ENCODE results near the gene ARSG. TPM values are rescaled to one million over a fixed set of nuclear protein-coding genes. Genes with fewer than 3 reads are reported as not detected.

Gene ARSG
- polyA plus RNA-seq, 4 donors: 0.81 to 1.6 (median 1.3) TPM; not detected in 1

DNA sequence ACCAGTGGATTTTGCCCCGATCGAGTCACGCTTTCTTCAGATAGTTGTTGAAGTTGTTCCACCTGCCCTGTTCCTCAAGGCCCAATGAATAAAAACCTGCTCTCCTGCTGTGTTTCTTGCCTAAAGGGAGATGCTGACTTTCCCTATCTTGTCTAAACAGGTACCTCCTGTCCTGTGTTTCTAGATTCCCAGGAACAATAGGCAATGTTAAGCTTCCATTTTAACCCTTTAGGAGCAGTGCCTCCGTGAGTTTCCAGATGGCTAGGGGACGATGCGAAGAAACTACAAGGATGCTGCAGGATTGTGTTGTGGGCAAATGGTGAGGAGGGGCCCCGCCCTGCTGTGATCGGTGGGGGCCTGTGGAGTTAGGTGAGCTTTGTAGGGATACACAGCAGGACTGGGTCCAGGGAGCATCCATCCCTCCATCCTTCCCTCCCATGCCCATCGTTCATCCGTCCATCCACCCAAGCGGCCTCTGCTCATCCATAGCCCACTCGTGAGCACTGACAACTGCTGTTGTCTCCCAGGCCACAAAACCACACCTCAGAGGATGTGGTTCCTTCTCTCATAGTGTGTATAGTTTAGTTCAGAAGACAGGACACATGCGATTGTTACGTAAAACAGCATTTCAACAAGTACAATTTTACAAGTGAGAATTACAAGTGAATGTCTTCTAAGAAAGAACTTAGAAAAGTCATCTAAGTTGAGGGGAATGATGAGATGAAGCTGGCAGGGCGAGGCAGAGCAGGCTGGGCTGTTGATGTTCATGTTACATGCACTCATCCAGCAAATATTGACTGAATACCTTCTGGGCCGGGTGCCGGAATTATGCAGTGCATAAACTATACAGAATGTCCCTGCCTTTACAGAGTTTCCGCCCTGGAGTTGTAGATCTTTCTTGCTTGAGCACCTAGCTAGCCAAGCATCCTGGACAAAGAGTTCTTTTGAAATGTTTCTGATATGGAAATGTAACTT, 5.2 kb downstream of the ARSG start:
- H3K9me3 ChIP-seq (ENCODE audit: control insufficient read depth in 2 of 2, insufficient read depth in 1 of 2, low read depth in 1 of 2, low read length in 1 of 2): no peaks in the 10 kb centered on the region
- DNase-seq (peak; percentile 8 to 72), FAIRE-seq (no peak)
- peaks cover 0 to 4% (median 0%) of the 10 kb centered on the region in 3 donors for H3K4me1 ChIP-seq (ENCODE audit: control insufficient read depth in 3 of 3, insufficient read depth in 2 of 3, low read depth in 1 of 3, low read length in 2 of 3)
- peaks cover 0 to 30% (median 3%) of the 10 kb centered on the region in 3 donors for H3K27me3 ChIP-seq (ENCODE audit: control insufficient read depth in 3 of 3, insufficient read depth in 3 of 3, low read length in 3 of 3)
- no peak overlapping the region for H3K4me3 ChIP-seq (ENCODE audit: low read depth in 1 of 3, low read length in 3 of 3)
- H3K36me3 ChIP-seq (ENCODE audit: control insufficient read depth in 3 of 3, insufficient read depth in 2 of 3, low read depth in 1 of 3, low read length in 3 of 3): no peaks in the 10 kb centered on the region
- peak overlapping the region in 2 of 3 donors; percentile 47 to 89 for H3K27ac ChIP-seq (ENCODE audit: low read depth in 1 of 3, low read length in 2 of 3)
- 57 to 74% (median 68%) methylated on average over 18 of the region's 18 CpGs for WGBS, 3 donors

DNA sequence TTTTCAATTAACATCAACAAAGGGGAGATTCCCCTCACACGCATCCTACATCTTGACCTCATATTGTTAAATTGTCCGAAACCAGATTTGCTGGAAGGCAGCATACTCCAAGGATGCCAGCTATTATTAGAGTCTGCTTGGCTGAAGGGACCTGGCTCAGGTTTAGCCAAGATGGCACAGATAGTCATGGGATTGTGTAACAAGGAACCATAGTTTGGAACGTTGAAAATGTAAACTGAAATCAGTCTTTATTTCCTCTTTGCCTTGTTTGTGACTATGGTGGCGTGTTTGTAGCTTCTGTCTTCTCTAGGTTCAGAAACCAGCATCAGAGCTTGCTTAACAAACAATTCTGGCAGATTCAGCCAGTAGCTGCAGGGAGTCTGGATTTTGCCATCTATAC, 5.9 kb downstream of the ARSG start:
- H3K4me3 ChIP-seq (ENCODE audit: low read depth in 1 of 3, low read length in 3 of 3): no peak overlapping the region
- H3K27me3 ChIP-seq (ENCODE audit: control insufficient read depth in 3 of 3, insufficient read depth in 3 of 3, low read length in 3 of 3): peaks cover 0 to 26% (median 0%) of the 10 kb centered on the region in 3 donors
- DNase-seq (no peak), FAIRE-seq (no peak)
- 68 to 72% (median 70%) methylated on average over 4 of the region's 4 CpGs for WGBS, 3 donors
- H3K27ac ChIP-seq (ENCODE audit: low read depth in 1 of 3, low read length in 2 of 3): peak overlapping the region in 1 of 3 donors; percentile 89
- no peaks in the 10 kb centered on the region for H3K36me3 ChIP-seq (ENCODE audit: control insufficient read depth in 3 of 3, insufficient read depth in 2 of 3, low read depth in 1 of 3, low read length in 3 of 3)
- H3K9me3 ChIP-seq (ENCODE audit: control insufficient read depth in 2 of 2, insufficient read depth in 1 of 2, low read depth in 1 of 2, low read length in 1 of 2): no peaks in the 10 kb centered on the region
- H3K4me1 ChIP-seq (ENCODE audit: control insufficient read depth in 3 of 3, insufficient read depth in 2 of 3, low read depth in 1 of 3, low read length in 2 of 3): peaks cover 0 to 2% (median 0%) of the 10 kb centered on the region in 3 donors

DNA sequence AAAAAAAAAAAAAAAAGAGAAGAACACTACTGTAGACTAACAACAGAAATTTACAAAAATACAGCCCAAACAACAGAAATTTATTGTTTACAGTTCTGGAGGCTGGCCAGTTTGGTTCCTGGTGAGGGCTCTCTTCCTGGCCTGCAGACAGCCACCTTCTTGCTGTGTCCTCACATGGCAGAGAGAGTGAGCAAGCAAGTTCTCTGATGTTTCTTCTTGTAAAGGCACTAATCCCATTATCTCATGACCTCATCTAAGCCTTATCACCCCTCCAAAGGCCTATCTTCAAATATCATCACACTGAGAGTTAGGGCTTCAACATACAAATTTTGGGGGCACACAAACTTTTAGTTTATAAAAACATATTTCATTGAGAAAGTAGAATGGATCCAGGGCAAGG, 7.3 kb downstream of the ARSG start:
- FAIRE-seq: no peak
- Histone ChIP-seq H3K27me3 (ENCODE audit: control insufficient read depth in 3 of 3, insufficient read depth in 3 of 3, low read length in 3 of 3) (peaks cover 0 to 17% (median 0%) of the 10 kb centered on the region in 3 donors), H3K4me1 (ENCODE audit: control insufficient read depth in 3 of 3, insufficient read depth in 2 of 3, low read depth in 1 of 3, low read length in 2 of 3) (no peaks in the 10 kb centered on the region), H3K27ac (ENCODE audit: low read depth in 1 of 3, low read length in 2 of 3) (no peak overlapping the region), H3K36me3 (ENCODE audit: control insufficient read depth in 3 of 3, insufficient read depth in 2 of 3, low read depth in 1 of 3, low read length in 3 of 3) (no peaks in the 10 kb centered on the region), H3K9me3 (ENCODE audit: control insufficient read depth in 2 of 2, insufficient read depth in 1 of 2, low read depth in 1 of 2, low read length in 1 of 2) (no peaks in the 10 kb centered on the region), H3K4me3 (ENCODE audit: low read depth in 1 of 3, low read length in 3 of 3) (no peak overlapping the region)
- no peak for DNase-seq

DNA sequence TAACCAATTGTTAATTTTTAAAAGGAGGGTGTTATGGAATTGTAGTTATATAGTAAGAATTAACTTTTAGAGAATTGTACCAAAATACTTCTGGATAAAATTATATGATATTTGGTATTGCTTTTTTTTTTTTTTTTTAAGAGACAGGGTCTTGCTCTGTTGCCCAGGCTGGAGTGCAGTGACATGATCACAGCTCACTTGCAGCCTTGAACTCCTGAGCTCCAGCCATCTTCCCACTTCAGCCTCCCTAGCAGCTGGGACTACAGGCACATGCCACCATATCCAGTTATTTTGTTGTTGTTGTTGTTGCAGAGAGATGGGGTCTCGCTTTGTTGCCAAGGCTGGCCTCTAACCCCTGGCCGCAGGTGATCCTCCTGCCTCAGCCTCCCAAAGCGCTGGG, 8.5 kb downstream of the ARSG start:
- DNase-seq (no peak), FAIRE-seq (no peak)
- Histone ChIP-seq H3K27ac (ENCODE audit: low read depth in 1 of 3, low read length in 2 of 3) (no peak overlapping the region), H3K9me3 (ENCODE audit: control insufficient read depth in 2 of 2, insufficient read depth in 1 of 2, low read depth in 1 of 2, low read length in 1 of 2) (no peaks in the 10 kb centered on the region), H3K36me3 (ENCODE audit: control insufficient read depth in 3 of 3, insufficient read depth in 2 of 3, low read depth in 1 of 3, low read length in 3 of 3) (no peaks in the 10 kb centered on the region), H3K4me1 (ENCODE audit: control insufficient read depth in 3 of 3, insufficient read depth in 2 of 3, low read depth in 1 of 3, low read length in 2 of 3) (no peaks in the 10 kb centered on the region), H3K4me3 (ENCODE audit: low read depth in 1 of 3, low read length in 3 of 3) (no peak overlapping the region), H3K27me3 (ENCODE audit: control insufficient read depth in 3 of 3, insufficient read depth in 3 of 3, low read length in 3 of 3) (peaks cover 0 to 8% (median 0%) of the 10 kb centered on the region in 3 donors)
- WGBS, 3 donors: 97 to 99% (median 98%) methylated on average over 3 of the region's 3 CpGs

DNA sequence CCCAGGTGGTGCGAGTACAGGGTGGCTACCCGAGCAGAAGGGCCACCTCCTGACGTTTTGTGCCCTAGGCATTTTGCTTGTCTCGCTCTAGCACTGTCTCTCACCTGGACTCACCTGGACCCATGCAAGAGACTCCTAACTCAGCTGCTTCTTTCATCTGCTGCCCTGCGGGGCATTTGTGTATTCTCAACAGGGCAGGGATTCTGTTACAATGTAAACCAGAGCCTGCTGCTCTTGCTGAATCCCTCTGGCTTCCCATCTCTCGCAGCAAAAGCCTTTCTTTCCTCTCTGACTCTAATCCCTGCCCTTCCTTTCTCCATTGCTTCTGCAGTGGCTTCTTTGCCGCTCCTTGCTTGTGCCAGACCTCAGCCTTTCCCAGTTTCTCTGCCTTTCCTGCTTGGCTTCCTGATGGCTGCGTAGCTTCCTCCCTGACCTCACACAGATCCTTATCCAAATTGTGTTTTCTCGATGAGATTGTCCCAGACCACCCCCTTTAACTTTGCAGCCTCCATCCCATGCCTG, 10.2 kb downstream of the ARSG start:
- 42 to 65% (median 53%) methylated on average over 9 of the region's 9 CpGs for WGBS, 3 donors
- Histone ChIP-seq H3K9me3 (ENCODE audit: control insufficient read depth in 2 of 2, insufficient read depth in 1 of 2, low read depth in 1 of 2, low read length in 1 of 2) (no peaks in the 10 kb centered on the region), H3K4me3 (ENCODE audit: low read depth in 1 of 3, low read length in 3 of 3) (no peak overlapping the region), H3K36me3 (ENCODE audit: control insufficient read depth in 3 of 3, insufficient read depth in 2 of 3, low read depth in 1 of 3, low read length in 3 of 3) (no peaks in the 10 kb centered on the region), H3K4me1 (ENCODE audit: control insufficient read depth in 3 of 3, insufficient read depth in 2 of 3, low read depth in 1 of 3, low read length in 2 of 3) (no peaks in the 10 kb centered on the region), H3K27me3 (ENCODE audit: control insufficient read depth in 3 of 3, insufficient read depth in 3 of 3, low read length in 3 of 3) (peaks cover 0 to 3% (median 0%) of the 10 kb centered on the region in 3 donors), H3K27ac (ENCODE audit: low read depth in 1 of 3, low read length in 2 of 3) (no peak overlapping the region)
- FAIRE-seq (no peak), DNase-seq (no peak)

DNA sequence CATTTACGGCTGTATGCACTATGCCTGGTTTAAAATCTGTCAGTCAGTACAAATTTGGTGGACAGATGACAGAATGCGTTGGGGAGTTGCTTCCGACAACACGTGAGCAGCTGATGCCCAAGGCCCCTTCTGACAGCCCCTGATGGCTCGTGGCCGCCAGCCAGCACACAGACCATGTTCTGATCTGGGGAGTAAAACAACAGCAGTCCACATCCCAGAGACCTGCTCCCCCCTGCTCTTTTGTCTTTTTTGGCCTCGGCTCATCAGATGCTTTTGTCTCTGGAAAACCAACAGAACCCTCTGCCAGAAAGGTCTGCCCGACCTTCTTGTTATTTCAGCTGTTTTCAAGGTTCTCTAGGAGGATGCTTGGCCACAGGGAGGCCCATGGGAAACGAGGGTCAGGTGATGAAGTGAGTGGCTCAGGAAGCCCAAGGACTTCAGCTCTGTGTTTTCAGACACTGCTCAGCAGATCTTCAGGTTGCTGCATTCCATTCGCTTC, 10.8 kb downstream of the ARSG start:
- H3K4me1 ChIP-seq (ENCODE audit: control insufficient read depth in 3 of 3, insufficient read depth in 2 of 3, low read depth in 1 of 3, low read length in 2 of 3): no peaks in the 10 kb centered on the region
- no peaks in the 10 kb centered on the region for H3K36me3 ChIP-seq (ENCODE audit: control insufficient read depth in 3 of 3, insufficient read depth in 2 of 3, low read depth in 1 of 3, low read length in 3 of 3)
- no peaks in the 10 kb centered on the region for H3K9me3 ChIP-seq (ENCODE audit: control insufficient read depth in 2 of 2, insufficient read depth in 1 of 2, low read depth in 1 of 2, low read length in 1 of 2)
- peaks cover 0 to 2% (median 0%) of the 10 kb centered on the region in 3 donors for H3K27me3 ChIP-seq (ENCODE audit: control insufficient read depth in 3 of 3, insufficient read depth in 3 of 3, low read length in 3 of 3)
- H3K27ac ChIP-seq (ENCODE audit: low read depth in 1 of 3, low read length in 2 of 3): no peak overlapping the region
- no peak overlapping the region for H3K4me3 ChIP-seq (ENCODE audit: low read depth in 1 of 3, low read length in 3 of 3)
- FAIRE-seq (no peak), DNase-seq (no peak)
- 70 to 77% (median 72%) methylated on average over 10 of the region's 10 CpGs for WGBS, 3 donors

DNA sequence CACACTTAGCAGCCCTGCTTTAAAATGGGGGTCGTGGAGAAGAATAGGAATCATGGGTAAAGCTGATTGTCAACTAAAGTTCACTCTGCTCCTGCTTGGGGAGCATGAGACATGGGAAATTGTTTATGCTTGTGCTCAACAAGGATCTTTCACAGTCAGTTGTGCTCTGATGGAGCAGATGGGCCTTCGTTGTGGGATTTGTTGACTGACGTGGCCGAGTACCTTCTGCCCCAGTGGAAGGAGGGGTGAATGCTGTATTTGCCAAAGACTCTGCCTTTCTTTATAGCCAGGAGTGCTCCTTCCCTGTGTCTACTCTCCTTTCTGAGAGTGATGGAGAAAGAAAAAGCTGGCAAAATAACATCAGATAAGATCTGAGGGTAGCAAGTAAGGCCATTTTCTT, 11.4 kb downstream of the ARSG start:
- no peak overlapping the region for H3K27ac ChIP-seq (ENCODE audit: low read depth in 1 of 3, low read length in 2 of 3)
- peaks cover 0 to 2% (median 0%) of the 10 kb centered on the region in 3 donors for H3K27me3 ChIP-seq (ENCODE audit: control insufficient read depth in 3 of 3, insufficient read depth in 3 of 3, low read length in 3 of 3)
- no peak for DNase-seq
- H3K4me1 ChIP-seq (ENCODE audit: control insufficient read depth in 3 of 3, insufficient read depth in 2 of 3, low read depth in 1 of 3, low read length in 2 of 3): no peaks in the 10 kb centered on the region
- no peak overlapping the region for H3K4me3 ChIP-seq (ENCODE audit: low read depth in 1 of 3, low read length in 3 of 3)
- no peaks in the 10 kb centered on the region for H3K36me3 ChIP-seq (ENCODE audit: control insufficient read depth in 3 of 3, insufficient read depth in 2 of 3, low read depth in 1 of 3, low read length in 3 of 3)
- no peak for FAIRE-seq
- H3K9me3 ChIP-seq (ENCODE audit: control insufficient read depth in 2 of 2, insufficient read depth in 1 of 2, low read depth in 1 of 2, low read length in 1 of 2): no peaks in the 10 kb centered on the region
- 54 to 60% (median 54%) methylated on average over 4 of the region's 4 CpGs for WGBS, 3 donors

DNA sequence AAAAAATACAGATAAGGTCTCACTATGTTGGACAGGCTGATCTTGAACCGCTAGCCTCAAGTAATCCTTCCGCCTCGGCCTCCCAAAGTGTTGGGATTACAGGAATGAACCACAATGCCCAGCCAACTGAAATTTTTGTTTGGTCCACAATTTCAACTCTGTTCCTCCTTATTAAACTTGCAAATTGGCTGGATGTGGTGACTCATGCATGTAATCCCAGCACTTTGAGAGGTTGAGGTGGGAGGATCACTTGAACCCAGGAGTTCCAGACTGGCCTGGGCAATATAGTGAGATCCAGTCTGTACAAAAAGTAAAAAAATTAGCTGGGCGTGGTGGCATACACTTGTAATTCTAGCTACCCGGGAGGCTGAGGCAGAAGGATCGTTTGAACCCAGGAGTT, 13.4 kb downstream of the ARSG start:
- WGBS, 3 donors: 88 to 94% (median 93%) methylated on average over 6 of the region's 6 CpGs
- no peaks in the 10 kb centered on the region for H3K36me3 ChIP-seq (ENCODE audit: control insufficient read depth in 3 of 3, insufficient read depth in 2 of 3, low read depth in 1 of 3, low read length in 3 of 3)
- no peak for DNase-seq
- no peak overlapping the region for H3K27ac ChIP-seq (ENCODE audit: low read depth in 1 of 3, low read length in 2 of 3)
- no peak overlapping the region for H3K4me3 ChIP-seq (ENCODE audit: low read depth in 1 of 3, low read length in 3 of 3)
- H3K4me1 ChIP-seq (ENCODE audit: control insufficient read depth in 3 of 3, insufficient read depth in 2 of 3, low read depth in 1 of 3, low read length in 2 of 3): no peaks in the 10 kb centered on the region
- peaks cover 0 to 2% (median 0%) of the 10 kb centered on the region in 3 donors for H3K27me3 ChIP-seq (ENCODE audit: control insufficient read depth in 3 of 3, insufficient read depth in 3 of 3, low read length in 3 of 3)
- no peaks in the 10 kb centered on the region for H3K9me3 ChIP-seq (ENCODE audit: control insufficient read depth in 2 of 2, insufficient read depth in 1 of 2, low read depth in 1 of 2, low read length in 1 of 2)
- FAIRE-seq: no peak

All from small intestine (tissue), 7 donors.